Hepatocyte (in vitro differentiated cells): ENCODE results near the gene FLRT1. TPM values are rescaled to one million over a fixed set of nuclear protein-coding genes. Genes with fewer than 3 reads are reported as not detected.

Experiments used
- DNase-seq: peaks from one replicate; pipeline ENCODE4 v3.0.0-alpha.2; 2016; ENCODE audit warnings: low spot score
- H2AFZ ChIP-seq: fragments of 200-600 bp; sonication (generic); 2 replicates; pipeline ENCODE4 v1.6.0; 2016; ENCODE audit warnings: antibody characterized with exemption, mild to moderate bottlenecking
- H3K27ac ChIP-seq: fragments of 200-600 bp; sonication (generic); 2 replicates; pipeline ENCODE4 v1.5.1; 2016; ENCODE audit warnings: mild to moderate bottlenecking
- H3K27me3 ChIP-seq: fragments of 200-600 bp; sonication (generic); 2 replicates; pipeline ENCODE4 v1.6.1; 2016
- H3K36me3 ChIP-seq: fragments of 200-600 bp; sonication (generic); replicated peaks from 2 replicates; pipeline ENCODE4 v1.5.1; 2016; ENCODE audit warnings: low read depth; ENCODE audit not compliant: insufficient read depth
- H3K4me1 ChIP-seq: fragments of 200-600 bp; sonication (generic); 2 replicates; pipeline ENCODE4 v1.5.1; 2016; ENCODE audit warnings: mild to moderate bottlenecking, moderate library complexity; ENCODE audit not compliant: insufficient read depth
- H3K4me2 ChIP-seq: fragments of 200-600 bp; sonication (generic); 2 replicates; pipeline ENCODE4 v1.6.0; 2016
- H3K4me3 ChIP-seq: fragments of 200-600 bp; sonication (generic); 2 replicates; pipeline ENCODE4 v1.5.1; 2016; ENCODE audit warnings: mild to moderate bottlenecking
- H3K79me2 ChIP-seq: fragments of 200-600 bp; sonication (generic); 2 replicates; pipeline ENCODE4 v1.6.0; 2017; ENCODE audit warnings: mild to moderate bottlenecking
- H3K9me2 ChIP-seq: fragments of 200-600 bp; sonication (generic); replicated peaks from 2 replicates; pipeline ENCODE4 v1.6.0; 2017; ENCODE audit warnings: mild to moderate bottlenecking; ENCODE audit not compliant: insufficient read depth
- H3K9me3 ChIP-seq: fragments of 200-600 bp; sonication (generic); 2 replicates; pipeline ENCODE4 v1.5.1; 2016; ENCODE audit warnings: low read depth, mild to moderate bottlenecking
- H4K20me1 ChIP-seq: fragments of 200-600 bp; sonication (generic); 2 replicates; pipeline ENCODE4 v1.6.0; 2016; ENCODE audit warnings: mild to moderate bottlenecking; ENCODE audit not compliant: insufficient read depth, poor library complexity, severe bottlenecking
- CTCF ChIP-seq: fragments of 200-600 bp; sonication (generic); IDR thresholded peaks from 2 replicates; pipeline ENCODE4 v1.5.1; 2016; ENCODE audit warnings: antibody characterized with exemption, mild to moderate bottlenecking; ENCODE audit not compliant: poor library complexity
- EZH2 ChIP-seq: fragments of 200-600 bp; sonication (generic); IDR thresholded peaks from 2 replicates; pipeline ENCODE4 v1.6.1; 2016; ENCODE audit warnings: antibody characterized with exemption, mild to moderate bottlenecking, borderline replicate concordance
- EZH2phosphoT487 ChIP-seq: fragments of 200-600 bp; sonication (generic); IDR thresholded peaks from one replicate; pipeline ENCODE4 v1.6.1; 2018; ENCODE audit warnings: antibody characterized with exemption, mild to moderate bottlenecking, low read depth, moderate library complexity; ENCODE audit not compliant: unreplicated experiment, severe bottlenecking
- WGBS: methylation state at CpG from one replicate; pipeline ENCODE4 v1.1.6; 2016; ENCODE audit warnings: low lambda C conversion rate; ENCODE audit errors: missing lambda C conversion rate; 5-methylcytosine and 5-hydroxymethylcytosine counted together
- polyA plus RNA-seq: library from polyadenylated mRNA; unstranded; fragments of >200 nt; fragmentation: Nextera tagmentation; extraction: Ambion mirVana; gene quantifications from 2 replicates; pipeline ENCODE4 v1.2.1, GENCODE V29; 2016
- total RNA-seq: library from RNA; depleted of rRNA; stranded (reverse); fragments of >200 nt; gene quantifications from 2 replicates; pipeline ENCODE4 v1.2.3, GENCODE V29; 2014

FLRT1 gene
- total and polyA plus RNA-seq, 2 experiments from 2014 or later = 0.34 to 0.43 TPM

GRCh38 chr11:64056861-64057260, 21.1 kb downstream of the FLRT1 start:
- Histone ChIP-seq H3K79me2 (no peaks in the 10 kb centered on the region), H3K27ac (no peak overlapping the region), H2AFZ (no peak overlapping the region), H3K9me2 (no peaks in the 10 kb centered on the region), H3K4me2 (no peak overlapping the region), H4K20me1 (no peaks in the 10 kb centered on the region), H3K4me3 (no peak overlapping the region), H3K9me3 (no peaks in the 10 kb centered on the region), H3K36me3 (no peaks in the 10 kb centered on the region), H3K4me1 (peaks cover 6% of the 10 kb centered on the region), H3K27me3 (peaks cover 7% of the 10 kb centered on the region)
- WGBS = 90% methylated on average over 12 of the region's 13 CpGs
- no peak for TF ChIP-seq EZH2phosphoT487
- TF ChIP-seq EZH2 = no peak
- no peak for TF ChIP-seq CTCF
- DNase-seq = no peak

- 93% methylated on average over 10 of the region's 10 CpGs for WGBS
- TF ChIP-seq EZH2phosphoT487 = no peak
- TF ChIP-seq EZH2 = no peak
- no peak for TF ChIP-seq CTCF
- H3K4me2 ChIP-seq = no peak overlapping the region
- H3K4me3 ChIP-seq = no peak overlapping the region
- no peak for DNase-seq
- no peaks in the 10 kb centered on the region for H3K79me2 ChIP-seq
- no peaks in the 10 kb centered on the region for H4K20me1 ChIP-seq
- peaks cover 6% of the 10 kb centered on the region for H3K4me1 ChIP-seq
- H3K9me3 ChIP-seq = no peaks in the 10 kb centered on the region
- no peak overlapping the region for H2AFZ ChIP-seq
- no peaks in the 10 kb centered on the region for H3K36me3 ChIP-seq
- H3K27me3 ChIP-seq = peaks cover 7% of the 10 kb centered on the region
- no peak overlapping the region for H3K27ac ChIP-seq
- no peaks in the 10 kb centered on the region for H3K9me2 ChIP-seq
These were observed 22.2 kb downstream of the FLRT1 start for GRCh38 chr11:64057890-64058289.

GRCh38 chr11:64058494-64058893, 22.8 kb downstream of the FLRT1 start:
- H2AFZ ChIP-seq = no peak overlapping the region
- no peaks in the 10 kb centered on the region for H3K79me2 ChIP-seq
- no peak overlapping the region for H3K27ac ChIP-seq
- H3K4me1 ChIP-seq = peaks cover 6% of the 10 kb centered on the region
- H3K4me2 ChIP-seq = no peak overlapping the region
- no peak overlapping the region for H3K4me3 ChIP-seq
- peaks cover 7% of the 10 kb centered on the region for H3K27me3 ChIP-seq
- no peak for DNase-seq
- H3K36me3 ChIP-seq = no peaks in the 10 kb centered on the region
- no peaks in the 10 kb centered on the region for H4K20me1 ChIP-seq
- H3K9me3 ChIP-seq = no peaks in the 10 kb centered on the region
- H3K9me2 ChIP-seq = no peaks in the 10 kb centered on the region
- no peak for TF ChIP-seq EZH2phosphoT487
- no peak for TF ChIP-seq CTCF
- no peak for TF ChIP-seq EZH2
- WGBS = 88% methylated on average over 17 of the region's 17 CpGs
